Body of pancreas (tissue), 4 donors: Measurements from ENCODE around the gene TIAM1.

Experiments
- POLR2A ChIP-seq, 3 donors: fragments of 450-650 bp; IDR thresholded peaks; one replicate each; pipeline ENCODE4 v1.6.1; 2016; ENCODE audit warnings: antibody characterized with exemption in 3 of 3, mild to moderate bottlenecking in 2 of 3
- TF ChIP-seq, protein P1 (sequence below), 7 experiments: fragments of 450-650 bp in 4 of 7; fragments of 200-600 bp in 3 of 7; sonication (generic) in 3 of 7; IDR thresholded peaks; one replicate each; pipeline ENCODE4 v1.5.1; 2016 to 2019; ENCODE audit warnings: antibody characterized with exemption in 7 of 7

DNA sequence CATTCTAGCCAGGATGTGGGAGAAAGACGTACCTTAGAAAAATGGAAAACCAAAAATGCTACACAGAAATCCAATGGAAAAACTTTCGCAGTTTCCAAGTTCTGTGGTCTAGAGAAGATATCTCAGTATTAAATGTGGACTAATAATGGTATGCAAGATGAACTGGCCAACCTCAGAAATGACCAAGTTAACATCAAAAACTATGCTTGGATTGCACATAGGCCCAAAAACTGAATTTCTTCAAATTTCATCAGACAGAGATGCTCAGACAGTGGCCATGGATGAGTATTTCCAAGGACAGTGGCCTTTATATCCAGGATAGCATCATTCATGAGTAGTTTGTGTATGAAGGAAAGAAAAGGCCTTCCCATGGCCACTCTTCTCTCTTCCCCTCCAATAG, 132.2 kb downstream of the TIAM1 start:
- no peak for TF ChIP-seq POLR2A (IDR thresholded peaks at IDR 0.05)
- TF ChIP-seq, protein P1, sequence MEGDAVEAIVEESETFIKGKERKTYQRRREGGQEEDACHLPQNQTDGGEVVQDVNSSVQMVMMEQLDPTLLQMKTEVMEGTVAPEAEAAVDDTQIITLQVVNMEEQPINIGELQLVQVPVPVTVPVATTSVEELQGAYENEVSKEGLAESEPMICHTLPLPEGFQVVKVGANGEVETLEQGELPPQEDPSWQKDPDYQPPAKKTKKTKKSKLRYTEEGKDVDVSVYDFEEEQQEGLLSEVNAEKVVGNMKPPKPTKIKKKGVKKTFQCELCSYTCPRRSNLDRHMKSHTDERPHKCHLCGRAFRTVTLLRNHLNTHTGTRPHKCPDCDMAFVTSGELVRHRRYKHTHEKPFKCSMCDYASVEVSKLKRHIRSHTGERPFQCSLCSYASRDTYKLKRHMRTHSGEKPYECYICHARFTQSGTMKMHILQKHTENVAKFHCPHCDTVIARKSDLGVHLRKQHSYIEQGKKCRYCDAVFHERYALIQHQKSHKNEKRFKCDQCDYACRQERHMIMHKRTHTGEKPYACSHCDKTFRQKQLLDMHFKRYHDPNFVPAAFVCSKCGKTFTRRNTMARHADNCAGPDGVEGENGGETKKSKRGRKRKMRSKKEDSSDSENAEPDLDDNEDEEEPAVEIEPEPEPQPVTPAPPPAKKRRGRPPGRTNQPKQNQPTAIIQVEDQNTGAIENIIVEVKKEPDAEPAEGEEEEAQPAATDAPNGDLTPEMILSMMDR (IDR thresholded peaks at IDR 0.05), result no peak
